ENCODE measurements around the gene EFNA3. TPM values are rescaled to one million over a fixed set of nuclear protein-coding genes. Genes with fewer than 3 reads are reported as not detected.

Gene EFNA3
- 1 to 10 TPM in 1 of 2 experiments, under 1 TPM in 1; 0.94 to 1.4 TPM for total RNA-seq
- polyA plus RNA-seq = 1.0 TPM

GRCh38 chr1:155078469-155079209, at the start of gene EFNA3:
Gene EFNA3 (plus strand): TSS chr1:155078837. CDS start chr1:155078942, 105 bp downstream.
- peaks cover 56% of the 10 kb centered on the region for H3K4me1 ChIP-seq (ENCODE audit: insufficient read depth, low read length)
- no peaks in the 10 kb centered on the region for H3K9me3 ChIP-seq (ENCODE audit: low read length)
- ChIA-PET CTCF (interaction anchor here (0.8 to 3.0 kb wide), 6 partner anchors 13 to 94 kb away, joined by 3 to 11 read pairs (median 3); partner anchors contain the start of genes EFNA4 and KRTCAP2), POLR2A (interaction anchor here (0.6 kb wide), 1 partner anchor 8 kb away, joined by 3 read pairs; no protein-coding TSS in a partner anchor)
- Mint-ChIP-seq H3K4me1 (peaks cover 28 to 53% (median 33%) of the 10 kb centered on the region in 3 donors), H3K4me3 (peak within 1 kb of the TSS; percentile 75 to 85 (median 82)), H3K9me3 (peaks cover 0 to 2% (median 0%) of the 10 kb centered on the region in 5 donors), H3K27ac (peak within 1 kb of the TSS; percentile 2 to 77 (median 34)), H3K36me3 (peaks cover 0 to 2% (median 0%) of the 10 kb centered on the region in 3 donors), H3K27me3 (peaks cover 29 to 33% of the 10 kb centered on the region in 2 donors)
- DNase-seq = peak; percentile 37 to 73 (median 49)
- H3K27ac ChIP-seq (ENCODE audit: low read depth, low read length) = peak within 1 kb of the TSS; percentile 9
- H3K27me3 ChIP-seq (ENCODE audit: insufficient read depth, low read length, poor library complexity, severe bottlenecking) = peaks cover 35% of the 10 kb centered on the region
- H3K36me3 ChIP-seq (ENCODE audit: insufficient read depth, low read length) = no peaks in the 10 kb centered on the region
- H3K4me3 ChIP-seq (ENCODE audit: low read length) = peak within 1 kb of the TSS; percentile 60

- peaks cover 7 to 9% of the 10 kb centered on the region in 2 donors for H3K27me3 Mint-ChIP-seq
- no peaks in the 10 kb centered on the region for H3K9me3 Mint-ChIP-seq
- CTCF ChIA-PET = interaction anchor here (0.9 kb wide), 1 partner anchor 9 kb away, joined by 3 read pairs; no protein-coding TSS in a partner anchor
Observed at GRCh38 chr1:155029513-155030242, 49.0 kb upstream of the EFNA3 start.

GRCh38 chr1:155030243-155030795, 48.3 kb upstream of the EFNA3 start:
- H3K4me3 Mint-ChIP-seq = no peak overlapping the region
- H3K36me3 Mint-ChIP-seq = no peaks in the 10 kb centered on the region
- CTCF ChIA-PET = interaction anchor here (0.9 kb wide), 1 partner anchor 10 kb away, joined by 3 read pairs; no protein-coding TSS in a partner anchor
- no peaks in the 10 kb centered on the region for H3K9me3 Mint-ChIP-seq
- H3K27ac Mint-ChIP-seq = no peak overlapping the region
- H3K9me3 ChIP-seq (ENCODE audit: low read length) = no peaks in the 10 kb centered on the region
- H3K4me1 ChIP-seq (ENCODE audit: insufficient read depth, low read length) = no peaks in the 10 kb centered on the region
- no peak overlapping the region for H3K4me3 ChIP-seq (ENCODE audit: low read length)
- no peak overlapping the region for H3K27ac ChIP-seq (ENCODE audit: low read depth, low read length)
- no peaks in the 10 kb centered on the region for H3K4me1 Mint-ChIP-seq
- H3K27me3 ChIP-seq (ENCODE audit: insufficient read depth, low read length, poor library complexity, severe bottlenecking) = no peaks in the 10 kb centered on the region
- no peak for DNase-seq
- POLR2A ChIA-PET = no interaction called here
- H3K36me3 ChIP-seq (ENCODE audit: insufficient read depth, low read length) = no peaks in the 10 kb centered on the region
- H3K27me3 Mint-ChIP-seq = peaks cover 9 to 10% of the 10 kb centered on the region in 2 donors

More at GRCh38 chr1:155029513-155030242, 49.0 kb upstream of the EFNA3 start:
- Mint-ChIP-seq H3K4me3 (no peak overlapping the region), H3K4me1 (no peaks in the 10 kb centered on the region), H3K36me3 (no peaks in the 10 kb centered on the region), H3K27ac (no peak overlapping the region)
- no peak for DNase-seq
- H3K9me3 ChIP-seq (ENCODE audit: low read length) = no peaks in the 10 kb centered on the region
- POLR2A ChIA-PET = no interaction called here
- no peaks in the 10 kb centered on the region for H3K4me1 ChIP-seq (ENCODE audit: insufficient read depth, low read length)
- no peaks in the 10 kb centered on the region for H3K36me3 ChIP-seq (ENCODE audit: insufficient read depth, low read length)
- no peak overlapping the region for H3K27ac ChIP-seq (ENCODE audit: low read depth, low read length)
- H3K27me3 ChIP-seq (ENCODE audit: insufficient read depth, low read length, poor library complexity, severe bottlenecking) = no peaks in the 10 kb centered on the region
- no peak overlapping the region for H3K4me3 ChIP-seq (ENCODE audit: low read length)

GRCh38 chr1:155030899-155031298, 47.7 kb upstream of the EFNA3 start:
- no peak overlapping the region for H3K4me3 Mint-ChIP-seq
- ChIA-PET CTCF (no interaction called here), POLR2A (no interaction called here)
- Histone ChIP-seq H3K36me3 (ENCODE audit: insufficient read depth, low read length) (no peaks in the 10 kb centered on the region), H3K27ac (ENCODE audit: low read depth, low read length) (no peak overlapping the region), H3K27me3 (ENCODE audit: insufficient read depth, low read length, poor library complexity, severe bottlenecking) (no peaks in the 10 kb centered on the region), H3K9me3 (ENCODE audit: low read length) (no peaks in the 10 kb centered on the region), H3K4me1 (ENCODE audit: insufficient read depth, low read length) (no peaks in the 10 kb centered on the region), H3K4me3 (ENCODE audit: low read length) (no peak overlapping the region)
- H3K36me3 Mint-ChIP-seq = no peaks in the 10 kb centered on the region
- DNase-seq = no peak
- H3K9me3 Mint-ChIP-seq = no peaks in the 10 kb centered on the region
- peaks cover 9 to 10% of the 10 kb centered on the region in 2 donors for H3K27me3 Mint-ChIP-seq
- no peaks in the 10 kb centered on the region for H3K4me1 Mint-ChIP-seq
- H3K27ac Mint-ChIP-seq = no peak overlapping the region

- ChIA-PET CTCF (interaction anchor here (1.0 to 2.6 kb wide), 3 partner anchors 12 to 15 kb away, joined by 3 to 13 read pairs (median 6); no protein-coding TSS in a partner anchor), POLR2A (no interaction called here)
- H3K36me3 ChIP-seq (ENCODE audit: insufficient read depth, low read length) = no peaks in the 10 kb centered on the region
- H3K4me1 ChIP-seq (ENCODE audit: insufficient read depth, low read length) = no peaks in the 10 kb centered on the region
- Mint-ChIP-seq H3K4me3 (no peak overlapping the region), H3K27me3 (peaks cover 10% of the 10 kb centered on the region in 2 donors), H3K27ac (no peak overlapping the region), H3K4me1 (no peaks in the 10 kb centered on the region), H3K9me3 (no peaks in the 10 kb centered on the region), H3K36me3 (no peaks in the 10 kb centered on the region)
- no peaks in the 10 kb centered on the region for H3K27me3 ChIP-seq (ENCODE audit: insufficient read depth, low read length, poor library complexity, severe bottlenecking)
- no peak overlapping the region for H3K27ac ChIP-seq (ENCODE audit: low read depth, low read length)
- no peaks in the 10 kb centered on the region for H3K9me3 ChIP-seq (ENCODE audit: low read length)
- no peak for DNase-seq
- no peak overlapping the region for H3K4me3 ChIP-seq (ENCODE audit: low read length)
Observed at GRCh38 chr1:155032886-155033285, 45.8 kb upstream of the EFNA3 start.

- H3K27me3 Mint-ChIP-seq = peaks cover 12 to 15% of the 10 kb centered on the region in 2 donors
- DNase-seq = no peak
- no peaks in the 10 kb centered on the region for H3K36me3 Mint-ChIP-seq
- Histone ChIP-seq H3K36me3 (ENCODE audit: insufficient read depth, low read length) (no peaks in the 10 kb centered on the region), H3K4me1 (ENCODE audit: insufficient read depth, low read length) (no peaks in the 10 kb centered on the region), H3K4me3 (ENCODE audit: low read length) (no peak within 1 kb of the TSS), H3K9me3 (ENCODE audit: low read length) (no peaks in the 10 kb centered on the region), H3K27ac (ENCODE audit: low read depth, low read length) (no peak within 1 kb of the TSS), H3K27me3 (ENCODE audit: insufficient read depth, low read length, poor library complexity, severe bottlenecking) (no peaks in the 10 kb centered on the region)
- no peak within 1 kb of the TSS for H3K27ac Mint-ChIP-seq
- ChIA-PET CTCF (interaction anchor here (1.0 to 2.6 kb wide), 3 partner anchors 11 to 16 kb away, joined by 3 to 13 read pairs (median 6); no protein-coding TSS in a partner anchor), POLR2A (no interaction called here)
- no peak within 1 kb of the TSS for H3K4me3 Mint-ChIP-seq
- no peaks in the 10 kb centered on the region for H3K9me3 Mint-ChIP-seq
- H3K4me1 Mint-ChIP-seq = no peaks in the 10 kb centered on the region
Observed at GRCh38 chr1:155033524-155033923, 45.1 kb upstream of the EFNA3 start, which contains the start of the genes DCST1 and DCST2. Gene DCST1 (plus strand): TSS chr1:155033824. CDS start chr1:155034037, 213 bp downstream. Gene DCST2 (minus strand): TSS chr1:155033781. CDS start chr1:155033701, 80 bp downstream.

- Histone ChIP-seq H3K27me3 (ENCODE audit: insufficient read depth, low read length, poor library complexity, severe bottlenecking) (no peaks in the 10 kb centered on the region), H3K9me3 (ENCODE audit: low read length) (no peaks in the 10 kb centered on the region), H3K4me3 (ENCODE audit: low read length) (no peak overlapping the region), H3K4me1 (ENCODE audit: insufficient read depth, low read length) (no peaks in the 10 kb centered on the region), H3K36me3 (ENCODE audit: insufficient read depth, low read length) (no peaks in the 10 kb centered on the region), H3K27ac (ENCODE audit: low read depth, low read length) (no peak overlapping the region)
- Mint-ChIP-seq H3K4me1 (no peaks in the 10 kb centered on the region), H3K27ac (no peak overlapping the region), H3K4me3 (no peak overlapping the region), H3K27me3 (peaks cover 9 to 19% of the 10 kb centered on the region in 2 donors), H3K36me3 (no peaks in the 10 kb centered on the region), H3K9me3 (no peaks in the 10 kb centered on the region)
- DNase-seq = no peak
- CTCF ChIA-PET = interaction anchor here (2.6 kb wide), 1 partner anchor 10 kb away, joined by 13 read pairs; no protein-coding TSS in a partner anchor
- POLR2A ChIA-PET = no interaction called here
Observed at GRCh38 chr1:155034318-155035208, 44.1 kb upstream of the EFNA3 start.
